HepG2 (cell line): ENCODE measurements around the gene PRKAG1.

Source experiments
- CENPX ChIP-seq: sonication (generic); formaldehyde crosslinking; IDR thresholded peaks from 2 replicates; pipeline ENCODE4 v1.9.0; 2021; ENCODE audit warnings: mild to moderate bottlenecking, missing genetic modification reagents, moderate library complexity
- CREB3 ChIP-seq: sonication (generic); formaldehyde crosslinking; IDR thresholded peaks from 2 replicates; pipeline ENCODE4 v1.5.0; 2020; ENCODE audit warnings: missing genetic modification reagents
- ETV6 ChIP-seq: sonication (generic); formaldehyde crosslinking; conservative IDR thresholded peaks from 2 replicates; pipeline ENCODE4 v1.4.0; 2020; ENCODE audit warnings: missing genetic modification reagents
- FOXJ3 ChIP-seq: sonication (generic); formaldehyde crosslinking; IDR thresholded peaks from 2 replicates; pipeline ENCODE4 v1.4.0; 2020; ENCODE audit warnings: missing genetic modification reagents, mild to moderate bottlenecking, borderline replicate concordance
- FOXM1 ChIP-seq: sonication (generic); formaldehyde crosslinking; IDR thresholded peaks from 2 replicates; pipeline ENCODE4 v1.5.0; 2020; ENCODE audit warnings: missing genetic modification reagents
- MAX ChIP-seq: IDR thresholded peaks from 2 replicates; pipeline ENCODE4 v1.6.1; 2012; ENCODE audit warnings: inconsistent platforms
- SATB2 ChIP-seq: sonication (generic); formaldehyde crosslinking; IDR thresholded peaks from 2 replicates; pipeline ENCODE4 v1.5.0; 2020; ENCODE audit warnings: missing genetic modification reagents
- SP1 ChIP-seq, 2 experiments: fragments of 450-650 bp in 1 of 2; sonication (generic) in 1 of 2; formaldehyde crosslinking in 1 of 2; IDR thresholded peaks; 2 replicates each; pipeline versions ENCODE4 v1.4.0 to v1.6.1; 2016 to 2020; ENCODE audit warnings: missing genetic modification reagents in 1 of 2
- TCF12 ChIP-seq, 2 experiments: fragments of 450-650 bp in 1 of 2; sonication (generic) in 1 of 2; formaldehyde crosslinking in 1 of 2; IDR thresholded peaks; 2 replicates each; pipeline versions ENCODE4 v1.6.1 to v1.8.0; 2017 to 2022; ENCODE audit warnings: antibody characterized with exemption in 1 of 2, mild to moderate bottlenecking in 1 of 2, missing genetic modification reagents in 1 of 2, moderate library complexity in 1 of 2
- ZNF274 ChIP-seq: sonication (generic); formaldehyde crosslinking; IDR thresholded peaks from 2 replicates; pipeline ENCODE4 v1.5.1; 2020; ENCODE audit warnings: mild to moderate bottlenecking, missing genetic modification reagents
- ZNF407 ChIP-seq: sonication (generic); formaldehyde crosslinking; IDR thresholded peaks from one replicate; pipeline ENCODE4 v1.5.1; 2020; ENCODE audit warnings: mild to moderate bottlenecking, missing genetic modification reagents; ENCODE audit errors: not compliant biosample characterization
- ZNF441 ChIP-seq: sonication (generic); formaldehyde crosslinking; IDR thresholded peaks from 2 replicates; pipeline ENCODE4 v1.7.0; 2021; ENCODE audit warnings: missing genetic modification reagents, borderline replicate concordance
- ZNF530 ChIP-seq: sonication (generic); formaldehyde crosslinking; IDR thresholded peaks from 2 replicates; pipeline ENCODE4 v1.5.0; 2020; ENCODE audit warnings: low read depth, mild to moderate bottlenecking, missing genetic modification reagents
- ZNF687 ChIP-seq: sonication (generic); formaldehyde crosslinking; IDR thresholded peaks from 2 replicates; pipeline ENCODE4 v1.5.1; 2020; ENCODE audit warnings: mild to moderate bottlenecking, missing genetic modification reagents, moderate library complexity

- TF ChIP-seq SP1 (IDR thresholded peaks at IDR 0.05): no peak
- TF ChIP-seq SP1 (CRISPR knock-in tag; IDR thresholded peaks at IDR 0.05): no peak
- TF ChIP-seq SATB2 (CRISPR knock-in tag): no peak
- TF ChIP-seq ZNF274: no peak
- no peak for TF ChIP-seq MAX
- TF ChIP-seq CREB3: no peak
- TF ChIP-seq ETV6 (CRISPR knock-in tag): no peak
- no peak for TF ChIP-seq CENPX (CRISPR knock-in tag)
- TF ChIP-seq FOXM1 (CRISPR knock-in tag): no peak
- no peak for TF ChIP-seq TCF12 (IDR thresholded peaks at IDR 0.05)
- no peak for TF ChIP-seq TCF12 (CRISPR knock-in tag; IDR thresholded peaks at IDR 0.05)
- TF ChIP-seq ZNF530 (CRISPR knock-in tag): no peak
- no peak for TF ChIP-seq ZNF407 (CRISPR knock-in tag)
- TF ChIP-seq ZNF687 (CRISPR knock-in tag): no peak
- TF ChIP-seq ZNF441 (CRISPR knock-in tag): no peak
- no peak for TF ChIP-seq FOXJ3 (CRISPR knock-in tag)
These were observed 7.5 kb upstream of the PRKAG1 start for GRCh38 chr12:49026101-49026500.
